Esophagus squamous epithelium (tissue), 5 donors: ENCODE measurements around the gene SH3PXD2B. TPM values are rescaled to one million over a fixed set of nuclear protein-coding genes. Genes with fewer than 3 reads are reported as not detected.
"Not testable (repeated sequence)": the region's sequence is repeated elsewhere in the genome, so short reads cannot be mapped to it uniquely, and the experiment has no call there.

Source experiments
- DNase-seq: peaks from one replicate; lab custom pipeline; 2025; lab: John Stamatoyannopoulos, UW
- H3K27ac ChIP-seq, 4 donors: fragments of 200-600 bp; sonication (generic); one replicate each; pipeline ENCODE4 v1.5.1; 2016 to 2019; ENCODE audit warnings: mild to moderate bottlenecking in 1 of 4
- H3K27me3 ChIP-seq, 4 donors: fragments of 200-600 bp; sonication (generic); 1 replicate in 3 of 4; 2 replicates in 1 of 4; pipeline versions ENCODE4 v1.5.1 to v1.6.0; 2017 to 2021; ENCODE audit warnings: antibody characterized with exemption in 1 of 4
- H3K36me3 ChIP-seq, 3 donors: fragments of 200-600 bp; sonication (generic); one replicate each; pipeline ENCODE4 v1.5.1; 2016 to 2019
- H3K4me1 ChIP-seq, 3 donors: fragments of 200-600 bp; sonication (generic); one replicate each; pipeline ENCODE4 v1.5.1; 2017 to 2019
- H3K4me3 ChIP-seq, 4 donors: fragments of 200-600 bp; sonication (generic); 1 replicate in 3 of 4; 2 replicates in 1 of 4; pipeline ENCODE4 v1.5.1; 2016 to 2019; ENCODE audit warnings: mild to moderate bottlenecking in 2 of 4, moderate library complexity in 1 of 4
- H3K9me3 ChIP-seq, 3 donors: fragments of 200-600 bp; sonication (generic); one replicate each; pipeline ENCODE4 v1.5.1; 2016 to 2019
- CTCF ChIP-seq, 6 experiments: fragments of 450-650 bp in 4 of 6; fragments of 200-600 bp in 2 of 6; sonication (generic) in 2 of 6; IDR thresholded peaks; one replicate each; pipeline ENCODE4 v1.5.1; 2016 to 2019; ENCODE audit warnings: antibody characterized with exemption in 6 of 6, mild to moderate bottlenecking in 4 of 6, moderate library complexity in 4 of 6
- POLR2A ChIP-seq, 4 donors: fragments of 450-650 bp; IDR thresholded peaks; one replicate each; pipeline ENCODE4 v1.6.1; 2017; ENCODE audit warnings: antibody characterized with exemption in 4 of 4, mild to moderate bottlenecking in 4 of 4, moderate library complexity in 3 of 4
- WGBS, 2 donors: methylation state at CpG; one replicate each; pipeline ENCODE4 v1.1.5; 2018; 5-methylcytosine and 5-hydroxymethylcytosine counted together
- intact Hi-C: fragments of 100-400 bp; cut with DNase I; formaldehyde crosslinking; loops from one replicate; pipeline ENCODE4 v1.15.0; 2022
- total RNA-seq, 4 donors: library from RNA; depleted of rRNA; stranded (reverse); fragments of >200 nt; gene quantifications; one replicate each; pipeline ENCODE4 v1.1.0, GENCODE V29; 2016
- donor health status: DM: yes; HTN: yes; CAD: no.

SH3PXD2B gene
- total RNA-seq, 4 donors from 2014 or later, result 7.1 to 22.1 (median 13.8) TPM

- H3K4me1 ChIP-seq, result no peaks in the 10 kb centered on the region
- H3K27ac ChIP-seq, result no peak overlapping the region
- no peaks in the 10 kb centered on the region for H3K27me3 ChIP-seq
- 60 to 90% methylated on average over 1 of the region's 4 CpGs for WGBS, 2 donors
- H3K4me3 ChIP-seq, result no peak overlapping the region
- H3K9me3 ChIP-seq, result no peaks in the 10 kb centered on the region
- intact Hi-C loops, result no loop called here
- TF ChIP-seq POLR2A (IDR thresholded peaks at IDR 0.05), result no peak
- no peak for TF ChIP-seq CTCF (IDR thresholded peaks at IDR 0.05)
- DNase-seq, result no peak
- H3K36me3 ChIP-seq, result peaks cover 16 to 94% (median 23%) of the 10 kb centered on the region in 3 donors
Observed at GRCh38 chr5:172356047-172356446, 98.3 kb downstream of the SH3PXD2B start.

DNA sequence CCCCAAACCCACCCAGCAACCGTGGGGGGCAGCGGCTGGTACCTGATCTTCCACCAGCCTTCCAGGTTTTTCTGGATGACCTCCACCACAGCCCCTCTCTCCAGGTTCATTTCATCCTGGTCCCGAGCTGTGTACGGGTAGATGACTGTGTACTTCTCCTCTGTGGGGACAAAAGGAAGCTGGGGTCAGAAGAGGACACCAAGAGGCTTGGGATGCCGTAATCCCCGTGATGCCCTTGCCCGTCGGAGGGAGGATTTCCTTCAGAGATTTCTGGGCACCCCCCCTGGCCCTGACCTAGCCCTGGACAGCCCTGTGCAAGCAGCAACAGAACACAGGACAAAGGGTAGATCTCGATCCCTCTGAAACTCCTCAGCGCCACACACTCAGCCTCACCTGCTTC lies 100.5 kb downstream of the SH3PXD2B start:
- no peak for DNase-seq
- H3K4me1 ChIP-seq, result no peaks in the 10 kb centered on the region
- H3K27me3 ChIP-seq, result no peaks in the 10 kb centered on the region
- WGBS, 2 donors, result 93 to 100% methylated on average over 4 to 9 of the region's 10 CpGs
- TF ChIP-seq POLR2A (IDR thresholded peaks at IDR 0.05) (no peak), CTCF (IDR thresholded peaks at IDR 0.05) (no peak)
- H3K9me3 ChIP-seq, result no peaks in the 10 kb centered on the region
- H3K36me3 ChIP-seq, result peaks cover 23 to 98% (median 23%) of the 10 kb centered on the region in 3 donors
- no peak overlapping the region for H3K4me3 ChIP-seq
- no peak overlapping the region for H3K27ac ChIP-seq
- intact Hi-C loops, result no loop called here

GRCh38 chr5:172353271-172353812 lies 101.0 kb downstream of the SH3PXD2B start:
- TF ChIP-seq CTCF (IDR thresholded peaks at IDR 0.05) (no peak), POLR2A (IDR thresholded peaks at IDR 0.05) (no peak)
- no peak overlapping the region for H3K4me3 ChIP-seq
- peaks cover 23 to 98% (median 23%) of the 10 kb centered on the region in 3 donors for H3K36me3 ChIP-seq
- no peak for DNase-seq
- H3K27ac ChIP-seq, result no peak overlapping the region
- intact Hi-C loops, result no loop called here
- no peaks in the 10 kb centered on the region for H3K27me3 ChIP-seq
- WGBS, 2 donors, result 82 to 86% methylated on average over 8 of the region's 8 CpGs
- H3K4me1 ChIP-seq, result no peaks in the 10 kb centered on the region
- H3K9me3 ChIP-seq, result no peaks in the 10 kb centered on the region

DNA sequence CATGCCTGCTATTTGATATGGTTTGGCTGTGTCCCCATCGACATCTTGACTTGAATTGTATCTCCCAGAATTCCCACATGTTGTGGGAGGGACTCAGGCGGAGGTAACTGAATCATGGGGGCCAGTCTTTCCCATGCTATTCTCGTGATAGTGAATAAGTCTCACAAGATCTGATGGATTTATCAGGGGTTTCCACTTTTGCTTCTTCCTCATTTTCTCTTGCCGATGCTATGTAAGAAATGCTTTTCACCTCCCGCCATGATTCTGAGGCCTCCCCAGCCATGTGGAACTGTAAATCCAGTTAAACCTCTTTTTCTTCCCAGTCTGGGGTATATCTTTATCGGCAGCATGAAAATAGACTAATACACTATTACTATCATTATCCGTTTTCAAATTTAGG lies 101.8 kb downstream of the SH3PXD2B start:
- intact Hi-C loops, H3K4me3 ChIP-seq, H3K27ac ChIP-seq, H3K27me3 ChIP-seq, DNase-seq, H3K9me3 ChIP-seq, H3K4me1 ChIP-seq: not testable (repeated sequence)
- H3K36me3 ChIP-seq, result peaks cover 19 to 98% (median 23%) of the 10 kb centered on the region in 3 donors
- 88 to 98% methylated on average over 6 of the region's 7 CpGs for WGBS, 2 donors

DNA sequence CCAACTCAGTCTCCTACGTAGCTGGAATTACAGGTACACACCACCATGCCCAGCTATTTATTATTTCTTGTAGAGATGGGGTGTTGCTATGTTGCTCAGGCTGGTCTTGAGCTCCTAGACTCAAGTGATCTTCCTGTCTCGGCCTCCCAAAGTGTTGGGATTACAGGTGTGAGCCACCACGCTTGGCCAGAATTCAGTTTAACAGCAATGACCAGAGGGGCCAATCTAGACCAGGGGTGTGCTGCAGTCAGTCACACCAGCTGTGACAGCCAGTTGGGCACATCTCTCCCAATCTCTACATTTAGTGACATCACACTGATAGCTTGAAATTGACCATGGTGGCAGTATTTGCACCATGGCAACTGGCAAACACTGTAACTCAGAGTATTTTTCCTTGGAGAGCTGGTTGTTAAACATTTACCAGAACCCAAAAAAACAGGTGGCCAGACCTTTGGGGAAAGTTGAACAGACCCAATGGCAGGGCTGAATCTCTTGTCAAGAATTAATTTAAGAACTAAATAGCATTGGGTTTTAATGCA lies 103.0 kb downstream of the SH3PXD2B start:
- Histone ChIP-seq H3K27me3 (no peaks in the 10 kb centered on the region), H3K4me3 (no peak overlapping the region), H3K4me1 (no peaks in the 10 kb centered on the region), H3K27ac (no peak overlapping the region), H3K36me3 (peaks cover 23 to 98% (median 26%) of the 10 kb centered on the region in 3 donors), H3K9me3 (no peaks in the 10 kb centered on the region)
- WGBS, 2 donors, result 80 to 100% methylated on average over 1 to 2 of the region's 3 CpGs
- intact Hi-C loops, result no loop called here
- DNase-seq, result no peak
- TF ChIP-seq CTCF (IDR thresholded peaks at IDR 0.05), result no peak
- no peak for TF ChIP-seq POLR2A (IDR thresholded peaks at IDR 0.05)
